HG03060 (cell line): ENCODE measurements around the gene PPARGC1A.

ENCODE experiments used
- ATAC-seq: cut with Tn5 transposase; IDR thresholded peaks from one replicate; pipeline ENCODE4 v1.9.1; 2021; ENCODE audit warnings: low read depth, moderate number of reproducible peaks; ENCODE audit not compliant: unreplicated experiment

The PPARGC1A gene

GRCh38 chr4:23882976-23883531, 6.8 kb downstream of the PPARGC1A start:
- ATAC-seq: no peak

- ATAC-seq: no peak
Measured at GRCh38 chr4:23881674-23882337, 8.0 kb downstream of the PPARGC1A start.

- ATAC-seq: no peak
Measured at GRCh38 chr4:23881052-23881501, 8.8 kb downstream of the PPARGC1A start.

GRCh38 chr4:23878912-23879732, 10.7 kb downstream of the PPARGC1A start:
- ATAC-seq: no peak

GRCh38 chr4:23878246-23878891, 11.5 kb downstream of the PPARGC1A start:
- ATAC-seq: no peak

GRCh38 chr4:23877758-23878229, 12.1 kb downstream of the PPARGC1A start:
- ATAC-seq: no peak

GRCh38 chr4:23876418-23877089, 13.3 kb downstream of the PPARGC1A start:
- no peak for ATAC-seq

- no peak for ATAC-seq
Measured at GRCh38 chr4:23875317-23875716, 14.5 kb downstream of the PPARGC1A start.

GRCh38 chr4:23874536-23874901, 15.3 kb downstream of the PPARGC1A start:
- no peak for ATAC-seq

- ATAC-seq: no peak
Measured at GRCh38 chr4:23873717-23874535, 15.9 kb downstream of the PPARGC1A start.

- ATAC-seq: no peak
Measured at GRCh38 chr4:23871426-23871825, 18.4 kb downstream of the PPARGC1A start.

- ATAC-seq: no peak
Measured at GRCh38 chr4:23866450-23867075, 23.3 kb downstream of the PPARGC1A start.

- no peak for ATAC-seq
Measured at GRCh38 chr4:23861897-23862296, 27.9 kb downstream of the PPARGC1A start.

GRCh38 chr4:23860919-23861318, 28.9 kb downstream of the PPARGC1A start:
- ATAC-seq: no peak

- no peak for ATAC-seq
Measured at GRCh38 chr4:23857367-23857959, 32.4 kb downstream of the PPARGC1A start.

GRCh38 chr4:23856630-23857029, 33.2 kb downstream of the PPARGC1A start:
- no peak for ATAC-seq

GRCh38 chr4:23855912-23856605, 33.8 kb downstream of the PPARGC1A start:
- ATAC-seq: no peak

- no peak for ATAC-seq
Measured at GRCh38 chr4:23853986-23854660, 35.7 kb downstream of the PPARGC1A start.
